DND-41 (cell line): ENCODE data around the gene CACNA2D3.

Source experiments
- ATAC-seq: fragments of 200-7000 bp; cut with Tn5 transposase; 3 replicates; pipeline ENCODE4 v1.9.1; 2021; ENCODE audit warnings: low read depth; ENCODE audit not compliant: insufficient read depth
- DNase-seq: peaks from one replicate; pipeline ENCODE4 v3.0.0-alpha.2; 2020
- H2AFZ ChIP-seq: 2 replicates; pipeline ENCODE4 v1.6.0; 2012; ENCODE audit warnings: low read depth, low read length
- H3K27ac ChIP-seq: 2 replicates; pipeline ENCODE4 v1.5.1; 2012; ENCODE audit warnings: low read length, inconsistent platforms
- H3K27me3 ChIP-seq: fragments of 200-600 bp; sonication (generic); 2 replicates; pipeline ENCODE4 v1.6.0; 2012; ENCODE audit warnings: low read length, mild to moderate bottlenecking, inconsistent platforms; ENCODE audit not compliant: insufficient read depth, poor library complexity
- H3K36me3 ChIP-seq: 2 replicates; pipeline ENCODE4 v1.5.1; 2012; ENCODE audit warnings: low read length, inconsistent platforms; ENCODE audit not compliant: insufficient read depth
- H3K4me1 ChIP-seq: 2 replicates; pipeline ENCODE4 v1.5.1; 2012; ENCODE audit warnings: mild to moderate bottlenecking, low read length; ENCODE audit not compliant: insufficient read depth
- H3K4me2 ChIP-seq: 2 replicates; pipeline ENCODE4 v1.6.0; 2012; ENCODE audit warnings: mild to moderate bottlenecking, moderate library complexity, low read length, inconsistent platforms; ENCODE audit not compliant: insufficient read depth
- H3K4me3 ChIP-seq, 2 experiments: fragments of 200-600 bp in 1 of 2; shearing (Covaris generic) in 1 of 2; 2 replicates each; pipeline ENCODE4 v1.5.1; 2012 to 2016; ENCODE audit warnings: inconsistent platforms in 2 of 2, low read length in 2 of 2, mild to moderate bottlenecking in 2 of 2, low read depth in 1 of 2, moderate library complexity in 1 of 2
- H3K79me2 ChIP-seq: 2 replicates; pipeline ENCODE4 v1.6.0; 2012; ENCODE audit warnings: low read length, inconsistent platforms; ENCODE audit not compliant: insufficient read depth
- H3K9ac ChIP-seq: 2 replicates; pipeline ENCODE4 v1.6.0; 2012; ENCODE audit warnings: low read depth, mild to moderate bottlenecking, inconsistent platforms, low read length, moderate library complexity
- H3K9me3 ChIP-seq: 2 replicates; pipeline ENCODE4 v1.5.1; 2012; ENCODE audit warnings: low read length, moderate library complexity, mild to moderate bottlenecking, inconsistent platforms; ENCODE audit not compliant: insufficient read depth, severe bottlenecking
- H4K20me1 ChIP-seq: 2 replicates; pipeline ENCODE4 v1.6.0; 2012; ENCODE audit warnings: low read length; ENCODE audit not compliant: insufficient read depth
- CTCF ChIP-seq: IDR thresholded peaks from 2 replicates; pipeline ENCODE4 v1.5.1; 2012; ENCODE audit warnings: borderline replicate concordance, low read length, moderate library complexity, mild to moderate bottlenecking; ENCODE audit not compliant: poor library complexity, severe bottlenecking; ENCODE audit errors: extremely low read depth
- EZH2 ChIP-seq: IDR thresholded peaks from 3 replicates; pipeline ENCODE4 v1.6.1; 2012; ENCODE audit warnings: borderline replicate concordance, low read depth, mild to moderate bottlenecking, moderate library complexity, low read length, inconsistent platforms; ENCODE audit not compliant: severe bottlenecking

CACNA2D3 gene

GRCh38 chr3:54900838-54901591, 778.7 kb downstream of the CACNA2D3 start:
- TF ChIP-seq EZH2, result no peak
- no peak for TF ChIP-seq CTCF
- Histone ChIP-seq H3K4me3 (no peak overlapping the region), H3K79me2 (no peaks in the 10 kb centered on the region), H3K4me1 (no peaks in the 10 kb centered on the region), H3K27me3 (no peaks in the 10 kb centered on the region), H3K36me3 (no peaks in the 10 kb centered on the region), H3K27ac (no peak overlapping the region), H3K9ac (no peak overlapping the region), H4K20me1 (no peaks in the 10 kb centered on the region), H2AFZ (no peak overlapping the region), H3K4me2 (no peak overlapping the region), H3K9me3 (no peaks in the 10 kb centered on the region)
- no peak for DNase-seq
- no peak for ATAC-seq

- TF ChIP-seq EZH2, result no peak
- no peak for TF ChIP-seq CTCF
- Histone ChIP-seq H3K27ac (no peak overlapping the region), H3K4me2 (no peak overlapping the region), H3K79me2 (no peaks in the 10 kb centered on the region), H3K9me3 (no peaks in the 10 kb centered on the region), H3K27me3 (no peaks in the 10 kb centered on the region), H3K9ac (no peak overlapping the region), H3K36me3 (no peaks in the 10 kb centered on the region), H4K20me1 (no peaks in the 10 kb centered on the region), H3K4me1 (no peaks in the 10 kb centered on the region), H2AFZ (no peak overlapping the region), H3K4me3 (no peak overlapping the region)
- ATAC-seq, result no peak
- no peak for DNase-seq
Observed at GRCh38 chr3:54901906-54902685, 779.7 kb downstream of the CACNA2D3 start.

GRCh38 chr3:54905261-54905888, 783.0 kb downstream of the CACNA2D3 start:
- Histone ChIP-seq H2AFZ (no peak overlapping the region), H3K36me3 (no peaks in the 10 kb centered on the region), H3K27ac (no peak overlapping the region), H3K4me1 (no peaks in the 10 kb centered on the region), H4K20me1 (no peaks in the 10 kb centered on the region), H3K9me3 (no peaks in the 10 kb centered on the region), H3K79me2 (no peaks in the 10 kb centered on the region), H3K27me3 (no peaks in the 10 kb centered on the region), H3K4me3 (no peak overlapping the region), H3K9ac (no peak overlapping the region), H3K4me2 (no peak overlapping the region)
- TF ChIP-seq EZH2, result no peak
- no peak for TF ChIP-seq CTCF
- ATAC-seq (no peak), DNase-seq (no peak)
